HG02678 (cell line): Measurements from ENCODE around the gene PAAF1.

ENCODE experiments used
- ATAC-seq: cut with Tn5 transposase; IDR thresholded peaks from one replicate; pipeline ENCODE4 v1.9.1; 2021; ENCODE audit warnings: mild to moderate bottlenecking, moderate library complexity; ENCODE audit not compliant: unreplicated experiment

PAAF1 gene

GRCh38 chr11:73969991-73970800 is 93.4 kb downstream of the PAAF1 start:
- ATAC-seq: no peak

GRCh38 chr11:73971175-73971719 is 94.4 kb downstream of the PAAF1 start:
- ATAC-seq: no peak

GRCh38 chr11:73972187-73972586 is 95.4 kb downstream of the PAAF1 start:
- no peak for ATAC-seq

- no peak for ATAC-seq
Measured at GRCh38 chr11:73972620-73973449, 96.0 kb downstream of the PAAF1 start.

- no peak for ATAC-seq
Measured at GRCh38 chr11:73974604-73975478, 98.0 kb downstream of the PAAF1 start.

- ATAC-seq: no peak
Measured at GRCh38 chr11:73975479-73975757, 98.6 kb downstream of the PAAF1 start.

- no peak for ATAC-seq
Measured at GRCh38 chr11:73976451-73977151, 99.8 kb downstream of the PAAF1 start.

GRCh38 chr11:73977856-73978519 is 101.2 kb downstream of the PAAF1 start:
- ATAC-seq: no peak

GRCh38 chr11:73978576-73979086 is 101.8 kb downstream of the PAAF1 start:
- no peak for ATAC-seq

GRCh38 chr11:73980001-73980961 is 103.5 kb downstream of the PAAF1 start:
- ATAC-seq: peak; percentile 44
